ENCODE data around the gene DBNL. TPM values are rescaled to one million over a fixed set of nuclear protein-coding genes. Genes with fewer than 3 reads are reported as not detected.

The DBNL gene
- total RNA-seq, 4 donors from 2014 or later: 95.7 to 133 (median 98.2) TPM

GRCh38 chr7:44057849-44058758 is 13.6 kb downstream of the DBNL start:
- Histone ChIP-seq H3K27me3 (no peaks in the 10 kb centered on the region), H3K36me3 (peaks cover 90% of the 10 kb centered on the region), H3K9me3 (no peaks in the 10 kb centered on the region), H3K4me3 (no peak overlapping the region), H3K4me1 (no peaks in the 10 kb centered on the region), H3K27ac (no peak overlapping the region)
- peak; percentile 52 to 65 for DNase-seq (ENCODE audit: low spot score in 2 of 2)
- WGBS: 83% methylated on average over 24 of the region's 30 CpGs
- TF ChIP-seq POLR2A (IDR thresholded peaks at IDR 0.05) (no peak), EP300 (IDR thresholded peaks at IDR 0.05) (no peak), POLR2AphosphoS5 (IDR thresholded peaks at IDR 0.05) (no peak)
- TF ChIP-seq, protein P1, sequence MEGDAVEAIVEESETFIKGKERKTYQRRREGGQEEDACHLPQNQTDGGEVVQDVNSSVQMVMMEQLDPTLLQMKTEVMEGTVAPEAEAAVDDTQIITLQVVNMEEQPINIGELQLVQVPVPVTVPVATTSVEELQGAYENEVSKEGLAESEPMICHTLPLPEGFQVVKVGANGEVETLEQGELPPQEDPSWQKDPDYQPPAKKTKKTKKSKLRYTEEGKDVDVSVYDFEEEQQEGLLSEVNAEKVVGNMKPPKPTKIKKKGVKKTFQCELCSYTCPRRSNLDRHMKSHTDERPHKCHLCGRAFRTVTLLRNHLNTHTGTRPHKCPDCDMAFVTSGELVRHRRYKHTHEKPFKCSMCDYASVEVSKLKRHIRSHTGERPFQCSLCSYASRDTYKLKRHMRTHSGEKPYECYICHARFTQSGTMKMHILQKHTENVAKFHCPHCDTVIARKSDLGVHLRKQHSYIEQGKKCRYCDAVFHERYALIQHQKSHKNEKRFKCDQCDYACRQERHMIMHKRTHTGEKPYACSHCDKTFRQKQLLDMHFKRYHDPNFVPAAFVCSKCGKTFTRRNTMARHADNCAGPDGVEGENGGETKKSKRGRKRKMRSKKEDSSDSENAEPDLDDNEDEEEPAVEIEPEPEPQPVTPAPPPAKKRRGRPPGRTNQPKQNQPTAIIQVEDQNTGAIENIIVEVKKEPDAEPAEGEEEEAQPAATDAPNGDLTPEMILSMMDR (IDR thresholded peaks at IDR 0.05): no peak

GRCh38 chr7:44058759-44059218 is 14.3 kb downstream of the DBNL start:
- WGBS: 98% methylated on average over 7 of the region's 7 CpGs
- DNase-seq (ENCODE audit: low spot score in 2 of 2): peak; percentile 16 to 57
- Histone ChIP-seq H3K4me1 (no peaks in the 10 kb centered on the region), H3K36me3 (peaks cover 84% of the 10 kb centered on the region), H3K27me3 (no peaks in the 10 kb centered on the region), H3K4me3 (no peak overlapping the region), H3K9me3 (no peaks in the 10 kb centered on the region), H3K27ac (no peak overlapping the region)
- TF ChIP-seq POLR2AphosphoS5 (IDR thresholded peaks at IDR 0.05) (no peak), POLR2A (IDR thresholded peaks at IDR 0.05) (no peak), EP300 (IDR thresholded peaks at IDR 0.05) (no peak)
- TF ChIP-seq, protein P1 (IDR thresholded peaks at IDR 0.05): no peak

DNA sequence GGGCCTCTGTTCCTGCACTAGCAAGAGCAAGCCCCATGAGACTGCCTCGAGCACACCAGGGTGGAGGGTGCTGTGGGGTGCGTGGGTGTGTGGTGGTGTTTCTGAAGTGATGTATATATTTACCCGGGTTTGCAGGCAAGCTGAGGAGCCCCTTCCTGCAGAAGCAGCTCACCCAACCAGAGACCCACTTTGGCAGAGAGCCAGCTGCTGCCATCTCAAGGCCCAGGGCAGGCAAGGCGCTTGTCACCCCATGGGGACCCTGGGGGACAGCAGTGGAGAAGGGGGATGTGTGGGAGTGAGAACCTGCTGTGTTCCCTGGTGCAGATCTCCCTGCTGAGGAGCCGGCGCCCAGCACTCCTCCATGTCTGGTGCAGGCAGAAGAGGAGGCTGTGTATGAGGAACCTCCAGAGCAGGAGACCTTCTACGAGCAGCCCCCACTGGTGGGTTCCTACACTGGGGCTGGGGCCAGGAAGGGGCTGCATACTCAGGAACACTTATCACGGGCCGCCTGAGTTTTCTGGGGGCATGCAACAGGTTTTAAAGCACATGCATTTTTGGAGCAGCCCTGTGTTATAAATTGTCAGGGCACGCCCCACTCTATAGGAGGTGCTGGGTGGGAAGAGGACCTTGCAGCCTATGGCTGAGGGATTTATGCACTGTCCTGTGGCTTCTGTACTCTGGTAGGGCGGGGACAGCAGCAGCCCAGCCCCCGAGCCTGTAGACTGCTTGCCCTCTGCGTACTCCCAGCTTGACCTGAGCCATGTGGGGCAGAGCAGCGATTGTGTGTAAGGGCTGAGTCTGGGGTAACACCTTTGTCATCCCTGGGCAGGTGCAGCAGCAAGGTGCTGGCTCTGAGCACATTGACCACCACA is 15.0 kb downstream of the DBNL start:
- peaks cover 77% of the 10 kb centered on the region for H3K36me3 ChIP-seq
- WGBS: 93% methylated on average over 11 of the region's 14 CpGs

GRCh38 chr7:44060091-44060947 is 15.8 kb downstream of the DBNL start:
- Histone ChIP-seq H3K9me3 (no peaks in the 10 kb centered on the region), H3K27me3 (no peaks in the 10 kb centered on the region), H3K27ac (no peak overlapping the region), H3K4me3 (no peak overlapping the region), H3K36me3 (peaks cover 68% of the 10 kb centered on the region), H3K4me1 (peaks cover 14% of the 10 kb centered on the region)
- peak; percentile 53 to 67 for DNase-seq (ENCODE audit: low spot score in 2 of 2)
- TF ChIP-seq EP300 (IDR thresholded peaks at IDR 0.05): no peak
- TF ChIP-seq POLR2A (IDR thresholded peaks at IDR 0.05): no peak
- TF ChIP-seq, protein P1 (IDR thresholded peaks at IDR 0.05): no peak
- TF ChIP-seq POLR2AphosphoS5 (IDR thresholded peaks at IDR 0.05): no peak
- 91% methylated on average over 15 of the region's 21 CpGs for WGBS

More for the DNA sequence above, 15.0 kb downstream of the DBNL start:
- DNase-seq (ENCODE audit: low spot score in 2 of 2): peak; percentile 49 to 60
- no peak for TF ChIP-seq POLR2A (IDR thresholded peaks at IDR 0.05)
- TF ChIP-seq EP300 (IDR thresholded peaks at IDR 0.05): no peak
- TF ChIP-seq, protein P1 (IDR thresholded peaks at IDR 0.05): no peak
- TF ChIP-seq POLR2AphosphoS5 (IDR thresholded peaks at IDR 0.05): no peak
- Histone ChIP-seq H3K27ac (no peak overlapping the region), H3K27me3 (no peaks in the 10 kb centered on the region), H3K9me3 (no peaks in the 10 kb centered on the region), H3K4me3 (no peak overlapping the region), H3K4me1 (peaks cover 6% of the 10 kb centered on the region)
